ENCODE data around the gene HDGF.

The HDGF gene

DNA sequence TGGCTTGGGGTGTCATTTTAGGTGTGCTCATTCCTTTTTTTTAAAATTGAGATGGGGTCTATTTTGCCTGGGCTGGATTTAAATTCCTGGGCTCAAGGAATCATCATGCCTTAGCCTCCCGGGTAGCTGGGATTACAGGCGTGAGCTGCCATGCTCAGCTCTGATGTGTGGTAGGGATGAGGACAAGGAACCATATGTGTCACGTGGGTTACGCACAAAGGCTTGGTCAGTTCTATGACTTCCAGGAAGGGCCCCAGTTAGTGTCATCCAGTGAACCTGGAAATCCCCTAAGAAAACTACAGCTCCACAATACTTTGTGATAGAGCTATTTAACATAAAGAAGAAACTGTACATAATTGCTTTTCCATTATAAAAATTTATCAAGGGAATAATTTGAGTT is 29.9 kb downstream of the HDGF start:
- TF ChIP-seq, protein P1, sequence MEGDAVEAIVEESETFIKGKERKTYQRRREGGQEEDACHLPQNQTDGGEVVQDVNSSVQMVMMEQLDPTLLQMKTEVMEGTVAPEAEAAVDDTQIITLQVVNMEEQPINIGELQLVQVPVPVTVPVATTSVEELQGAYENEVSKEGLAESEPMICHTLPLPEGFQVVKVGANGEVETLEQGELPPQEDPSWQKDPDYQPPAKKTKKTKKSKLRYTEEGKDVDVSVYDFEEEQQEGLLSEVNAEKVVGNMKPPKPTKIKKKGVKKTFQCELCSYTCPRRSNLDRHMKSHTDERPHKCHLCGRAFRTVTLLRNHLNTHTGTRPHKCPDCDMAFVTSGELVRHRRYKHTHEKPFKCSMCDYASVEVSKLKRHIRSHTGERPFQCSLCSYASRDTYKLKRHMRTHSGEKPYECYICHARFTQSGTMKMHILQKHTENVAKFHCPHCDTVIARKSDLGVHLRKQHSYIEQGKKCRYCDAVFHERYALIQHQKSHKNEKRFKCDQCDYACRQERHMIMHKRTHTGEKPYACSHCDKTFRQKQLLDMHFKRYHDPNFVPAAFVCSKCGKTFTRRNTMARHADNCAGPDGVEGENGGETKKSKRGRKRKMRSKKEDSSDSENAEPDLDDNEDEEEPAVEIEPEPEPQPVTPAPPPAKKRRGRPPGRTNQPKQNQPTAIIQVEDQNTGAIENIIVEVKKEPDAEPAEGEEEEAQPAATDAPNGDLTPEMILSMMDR (IDR thresholded peaks at IDR 0.05), result no peak
- Histone ChIP-seq H3K36me3 (peaks cover 55% of the 10 kb centered on the region), H3K27ac (no peak overlapping the region), H3K4me3 (ENCODE audit: low read depth in 1 of 2, low read length in 1 of 2) (no peak overlapping the region), H3K4me1 (ENCODE audit: control insufficient read depth in 1 of 2, insufficient read depth in 1 of 2, low read depth in 1 of 2, low read length in 1 of 2) (peaks cover 15 to 18% of the 10 kb centered on the region in 2 experiments), H3K27me3 (no peaks in the 10 kb centered on the region), H3K9me3 (no peaks in the 10 kb centered on the region)

DNA sequence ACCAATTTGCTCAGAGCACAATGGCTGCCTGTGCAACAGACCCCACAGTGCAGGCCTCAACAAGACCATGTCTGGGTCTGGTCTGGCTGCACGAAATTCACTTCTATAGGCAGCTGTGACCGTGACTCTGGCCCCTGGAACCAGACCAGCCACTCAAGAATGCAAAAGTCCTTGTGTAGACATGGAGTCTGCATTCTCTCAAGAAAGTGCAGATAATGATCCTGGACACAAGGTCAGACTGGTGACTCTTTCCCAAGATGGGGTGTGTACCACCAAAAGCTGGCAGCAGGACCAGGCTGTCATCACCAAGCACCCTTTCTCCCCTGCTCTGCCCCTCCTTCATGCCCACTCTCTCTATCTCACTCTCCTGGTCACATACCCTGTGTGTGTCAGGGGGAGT is 30.3 kb downstream of the HDGF start:
- peaks cover 11 to 14% of the 10 kb centered on the region in 2 experiments for H3K4me1 ChIP-seq (ENCODE audit: control insufficient read depth in 1 of 2, insufficient read depth in 1 of 2, low read depth in 1 of 2, low read length in 1 of 2)
- no peaks in the 10 kb centered on the region for H3K9me3 ChIP-seq
- TF ChIP-seq, protein P1 (IDR thresholded peaks at IDR 0.05), result no peak
- no peak overlapping the region for H3K27ac ChIP-seq
- peaks cover 55% of the 10 kb centered on the region for H3K36me3 ChIP-seq
- no peaks in the 10 kb centered on the region for H3K27me3 ChIP-seq
- no peak overlapping the region for H3K4me3 ChIP-seq (ENCODE audit: low read depth in 1 of 2, low read length in 1 of 2)

DNA sequence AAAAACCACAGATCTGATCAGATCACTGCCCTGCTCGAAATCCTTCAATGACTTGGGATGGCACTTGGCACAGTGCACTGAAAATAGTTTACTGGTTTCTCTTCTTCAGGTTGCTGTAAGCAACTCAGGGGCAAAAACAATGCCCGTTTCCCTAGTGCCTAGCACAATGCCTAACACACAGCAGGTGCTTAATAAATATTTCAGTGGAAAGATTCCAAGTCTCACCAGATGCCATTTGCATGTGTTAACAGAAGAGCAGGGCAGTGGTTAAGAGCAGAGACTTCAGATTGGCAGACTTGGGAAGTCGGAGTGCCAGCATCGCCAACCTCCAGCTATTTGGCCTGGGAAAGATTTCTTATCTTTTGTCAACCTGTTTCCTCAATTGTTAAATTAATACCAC is 34.1 kb downstream of the HDGF start:
- Histone ChIP-seq H3K36me3 (peaks cover 41% of the 10 kb centered on the region), H3K4me1 (ENCODE audit: control insufficient read depth in 1 of 2, insufficient read depth in 1 of 2, low read depth in 1 of 2, low read length in 1 of 2) (no peaks in the 10 kb centered on the region), H3K9me3 (no peaks in the 10 kb centered on the region), H3K27ac (no peak overlapping the region), H3K27me3 (no peaks in the 10 kb centered on the region), H3K4me3 (ENCODE audit: low read depth in 1 of 2, low read length in 1 of 2) (no peak overlapping the region)
- TF ChIP-seq, protein P1 (IDR thresholded peaks at IDR 0.05), result no peak

DNA sequence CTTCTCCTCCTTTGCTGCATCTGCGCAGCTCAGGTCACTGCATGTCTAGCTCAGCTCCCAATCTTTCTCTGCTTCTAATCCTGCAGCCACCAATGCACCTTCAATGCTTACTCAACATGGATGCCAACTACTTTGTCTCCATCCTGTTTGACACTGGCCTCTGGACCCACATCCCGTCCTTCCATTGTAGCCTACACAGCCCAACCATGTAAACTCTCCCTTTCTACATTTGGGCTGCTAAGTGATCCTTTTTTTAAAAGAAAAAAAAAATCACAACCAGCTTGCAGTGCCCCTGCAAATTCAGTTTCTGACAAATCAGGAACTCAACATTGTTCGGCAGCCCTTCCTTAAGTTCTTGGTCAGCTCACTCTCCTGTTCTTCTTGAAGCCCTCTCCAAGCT is 36.6 kb downstream of the HDGF start:
- Histone ChIP-seq H3K4me3 (ENCODE audit: low read depth in 1 of 2, low read length in 1 of 2) (no peak overlapping the region), H3K9me3 (no peaks in the 10 kb centered on the region), H3K4me1 (ENCODE audit: control insufficient read depth in 1 of 2, insufficient read depth in 1 of 2, low read depth in 1 of 2, low read length in 1 of 2) (no peaks in the 10 kb centered on the region), H3K36me3 (peaks cover 22% of the 10 kb centered on the region), H3K27me3 (peaks cover 4% of the 10 kb centered on the region), H3K27ac (no peak overlapping the region)
- TF ChIP-seq, protein P1 (IDR thresholded peaks at IDR 0.05), result no peak

DNA sequence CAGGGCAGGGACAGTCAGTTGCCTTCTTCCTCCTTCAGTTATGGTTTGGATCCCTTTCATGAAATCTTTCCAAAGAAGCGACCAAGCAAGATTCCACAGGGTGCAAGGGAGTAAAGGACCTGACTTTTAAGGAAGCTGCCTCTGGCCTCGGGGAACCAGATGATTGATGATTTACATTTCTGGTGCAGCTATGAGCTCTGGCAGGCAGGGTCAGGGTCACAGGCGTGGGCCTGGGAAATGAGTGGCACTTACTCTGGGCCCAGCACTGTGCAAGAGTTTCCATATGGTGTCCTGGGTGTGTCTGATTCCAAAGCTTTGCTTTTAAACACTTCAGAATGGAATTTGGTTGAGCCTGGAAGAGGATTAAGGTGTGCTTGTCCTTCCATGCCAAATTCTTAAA is 38.8 kb downstream of the HDGF start:
- Histone ChIP-seq H3K4me1 (ENCODE audit: control insufficient read depth in 1 of 2, insufficient read depth in 1 of 2, low read depth in 1 of 2, low read length in 1 of 2) (no peaks in the 10 kb centered on the region), H3K36me3 (peaks cover 14% of the 10 kb centered on the region), H3K9me3 (no peaks in the 10 kb centered on the region), H3K27me3 (peaks cover 24% of the 10 kb centered on the region), H3K4me3 (ENCODE audit: low read depth in 1 of 2, low read length in 1 of 2) (no peak overlapping the region), H3K27ac (no peak overlapping the region)
- TF ChIP-seq, protein P1 (IDR thresholded peaks at IDR 0.05), result no peak

All from neutrophil (primary cell).